ENCODE measurements around the gene VWA5B2.

The VWA5B2 gene

DNA sequence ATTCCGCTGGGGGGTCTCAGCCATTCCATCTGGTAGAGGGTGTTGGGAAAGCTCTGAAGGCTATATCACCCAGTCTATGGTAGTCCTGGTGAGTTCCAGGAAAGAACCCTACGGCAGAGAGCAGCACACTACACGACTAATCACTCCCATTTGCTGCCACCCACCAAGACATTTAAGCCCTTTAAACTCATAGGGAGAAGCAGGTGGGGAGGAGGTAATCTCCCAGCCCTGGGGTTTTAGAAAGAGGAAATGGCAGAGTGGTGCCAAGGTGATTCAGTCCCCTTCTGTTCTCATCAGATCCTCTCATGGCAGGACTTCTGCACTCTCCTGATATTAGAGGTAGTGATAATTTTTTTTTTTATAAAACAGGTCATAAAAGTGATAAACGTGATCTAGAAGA is 10.6 kb upstream of the VWA5B2 start:
- H3K9ac ChIP-seq (ENCODE audit: low read depth, low read length) = no peak overlapping the region
- H4K20me1 ChIP-seq (ENCODE audit: insufficient read depth, low read length) = no peaks in the 10 kb centered on the region
- H3K27me3 ChIP-seq (ENCODE audit: insufficient read depth, low read length, poor library complexity) = peaks cover 2% of the 10 kb centered on the region
- no peaks in the 10 kb centered on the region for H3K36me3 ChIP-seq (ENCODE audit: insufficient read depth, low read length)
- no peaks in the 10 kb centered on the region for H3K4me1 ChIP-seq (ENCODE audit: insufficient read depth, low read length)
- DNase-seq = no peak
- H2AFZ ChIP-seq (ENCODE audit: low read depth, low read length) = no peak overlapping the region
- ATAC-seq (ENCODE audit: insufficient read depth, low read depth) = no peak
- no peak overlapping the region for H3K4me2 ChIP-seq (ENCODE audit: insufficient read depth, low read length)
- H3K9me3 ChIP-seq (ENCODE audit: insufficient read depth, low read length, severe bottlenecking) = no peaks in the 10 kb centered on the region
- H3K27ac ChIP-seq (ENCODE audit: low read length) = no peak overlapping the region
- no peak overlapping the region for H3K4me3 ChIP-seq (ENCODE audit: low read depth in 1 of 2, low read length in 2 of 2)
- no peak for TF ChIP-seq EZH2 (IDR thresholded peaks at IDR 0.05; ENCODE audit: borderline replicate concordance, low read depth, low read length, severe bottlenecking)
- TF ChIP-seq, protein P1, sequence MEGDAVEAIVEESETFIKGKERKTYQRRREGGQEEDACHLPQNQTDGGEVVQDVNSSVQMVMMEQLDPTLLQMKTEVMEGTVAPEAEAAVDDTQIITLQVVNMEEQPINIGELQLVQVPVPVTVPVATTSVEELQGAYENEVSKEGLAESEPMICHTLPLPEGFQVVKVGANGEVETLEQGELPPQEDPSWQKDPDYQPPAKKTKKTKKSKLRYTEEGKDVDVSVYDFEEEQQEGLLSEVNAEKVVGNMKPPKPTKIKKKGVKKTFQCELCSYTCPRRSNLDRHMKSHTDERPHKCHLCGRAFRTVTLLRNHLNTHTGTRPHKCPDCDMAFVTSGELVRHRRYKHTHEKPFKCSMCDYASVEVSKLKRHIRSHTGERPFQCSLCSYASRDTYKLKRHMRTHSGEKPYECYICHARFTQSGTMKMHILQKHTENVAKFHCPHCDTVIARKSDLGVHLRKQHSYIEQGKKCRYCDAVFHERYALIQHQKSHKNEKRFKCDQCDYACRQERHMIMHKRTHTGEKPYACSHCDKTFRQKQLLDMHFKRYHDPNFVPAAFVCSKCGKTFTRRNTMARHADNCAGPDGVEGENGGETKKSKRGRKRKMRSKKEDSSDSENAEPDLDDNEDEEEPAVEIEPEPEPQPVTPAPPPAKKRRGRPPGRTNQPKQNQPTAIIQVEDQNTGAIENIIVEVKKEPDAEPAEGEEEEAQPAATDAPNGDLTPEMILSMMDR (IDR thresholded peaks at IDR 0.05; ENCODE audit: borderline replicate concordance, extremely low read depth, low read length, poor library complexity, severe bottlenecking) = no peak
- no peaks in the 10 kb centered on the region for H3K79me2 ChIP-seq (ENCODE audit: insufficient read depth, low read length)

DNA sequence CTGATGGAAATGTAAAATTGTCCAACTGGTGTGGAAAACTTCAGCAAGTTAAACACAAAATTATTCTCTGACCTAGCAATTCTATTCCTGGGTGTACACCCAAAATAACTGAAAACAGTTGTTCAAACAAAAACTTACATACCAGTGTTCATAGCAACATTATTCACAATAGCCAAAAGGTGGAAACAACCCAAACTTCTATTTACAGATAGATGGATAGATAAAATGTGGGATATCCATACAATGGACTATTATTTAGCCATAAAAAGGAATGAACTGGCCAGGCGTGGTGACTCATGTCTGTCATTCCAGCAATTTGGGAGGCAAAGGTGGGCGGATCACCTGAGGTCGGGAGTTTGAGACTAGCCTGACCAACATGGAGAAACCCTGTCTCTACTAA is 6.9 kb upstream of the VWA5B2 start:
- DNase-seq = no peak
- no peak for ATAC-seq (ENCODE audit: insufficient read depth, low read depth)
- Histone ChIP-seq H2AFZ (ENCODE audit: low read depth, low read length) (no peak overlapping the region), H3K79me2 (ENCODE audit: insufficient read depth, low read length) (no peaks in the 10 kb centered on the region), H3K27me3 (ENCODE audit: insufficient read depth, low read length, poor library complexity) (peaks cover 5% of the 10 kb centered on the region), H3K4me3 (ENCODE audit: low read depth in 1 of 2, low read length in 2 of 2) (no peak overlapping the region), H3K9ac (ENCODE audit: low read depth, low read length) (no peak overlapping the region), H4K20me1 (ENCODE audit: insufficient read depth, low read length) (no peaks in the 10 kb centered on the region; the same call in 1 of the 2 replicates), H3K27ac (ENCODE audit: low read length) (no peak overlapping the region), H3K9me3 (ENCODE audit: insufficient read depth, low read length, severe bottlenecking) (no peaks in the 10 kb centered on the region), H3K36me3 (ENCODE audit: insufficient read depth, low read length) (no peaks in the 10 kb centered on the region), H3K4me2 (ENCODE audit: insufficient read depth, low read length) (no peak overlapping the region), H3K4me1 (ENCODE audit: insufficient read depth, low read length) (no peaks in the 10 kb centered on the region)
- TF ChIP-seq, protein P1 (IDR thresholded peaks at IDR 0.05; ENCODE audit: borderline replicate concordance, extremely low read depth, low read length, poor library complexity, severe bottlenecking) = no peak
- no peak for TF ChIP-seq EZH2 (IDR thresholded peaks at IDR 0.05; ENCODE audit: borderline replicate concordance, low read depth, low read length, severe bottlenecking)

DNA sequence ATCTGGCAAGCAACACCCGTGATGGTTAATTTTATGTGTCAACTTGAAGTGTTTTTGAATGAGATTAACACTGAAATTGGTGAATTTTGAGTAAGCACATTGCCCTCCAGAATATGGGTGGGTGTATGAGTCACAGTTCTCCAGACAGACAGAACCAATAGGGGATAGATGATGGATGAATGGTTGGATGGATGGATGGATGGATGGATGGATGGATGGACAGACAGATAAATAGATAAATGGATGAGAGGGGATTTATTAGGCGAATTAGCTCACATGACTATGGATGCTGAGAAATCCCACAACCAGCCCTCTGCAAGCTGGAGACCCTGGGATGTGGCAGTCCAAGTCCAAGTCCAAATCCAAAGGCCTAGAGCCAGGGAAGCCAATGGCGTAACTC is 5.4 kb upstream of the VWA5B2 start:
- H3K4me1 ChIP-seq (ENCODE audit: insufficient read depth, low read length) = peaks cover 5% of the 10 kb centered on the region
- peaks cover 17% of the 10 kb centered on the region for H3K27me3 ChIP-seq (ENCODE audit: insufficient read depth, low read length, poor library complexity)
- no peaks in the 10 kb centered on the region for H3K79me2 ChIP-seq (ENCODE audit: insufficient read depth, low read length)
- no peak overlapping the region for H3K27ac ChIP-seq (ENCODE audit: low read length)
- TF ChIP-seq, protein P1 (IDR thresholded peaks at IDR 0.05; ENCODE audit: borderline replicate concordance, extremely low read depth, low read length, poor library complexity, severe bottlenecking) = no peak
- TF ChIP-seq EZH2 (IDR thresholded peaks at IDR 0.05; ENCODE audit: borderline replicate concordance, low read depth, low read length, severe bottlenecking) = no peak
- H3K4me3 ChIP-seq (ENCODE audit: low read depth in 1 of 2, low read length in 2 of 2) = no peak overlapping the region
- H3K4me2 ChIP-seq (ENCODE audit: insufficient read depth, low read length) = no peak overlapping the region
- ATAC-seq (ENCODE audit: insufficient read depth, low read depth) (no peak), DNase-seq (no peak)
- no peak overlapping the region for H3K9ac ChIP-seq (ENCODE audit: low read depth, low read length)
- H4K20me1 ChIP-seq (ENCODE audit: insufficient read depth, low read length) = peaks cover 8% of the 10 kb centered on the region; the same call in 1 of the 2 replicates
- no peak overlapping the region for H2AFZ ChIP-seq (ENCODE audit: low read depth, low read length)
- H3K9me3 ChIP-seq (ENCODE audit: insufficient read depth, low read length, severe bottlenecking) = no peaks in the 10 kb centered on the region
- H3K36me3 ChIP-seq (ENCODE audit: insufficient read depth, low read length) = no peaks in the 10 kb centered on the region

DNA sequence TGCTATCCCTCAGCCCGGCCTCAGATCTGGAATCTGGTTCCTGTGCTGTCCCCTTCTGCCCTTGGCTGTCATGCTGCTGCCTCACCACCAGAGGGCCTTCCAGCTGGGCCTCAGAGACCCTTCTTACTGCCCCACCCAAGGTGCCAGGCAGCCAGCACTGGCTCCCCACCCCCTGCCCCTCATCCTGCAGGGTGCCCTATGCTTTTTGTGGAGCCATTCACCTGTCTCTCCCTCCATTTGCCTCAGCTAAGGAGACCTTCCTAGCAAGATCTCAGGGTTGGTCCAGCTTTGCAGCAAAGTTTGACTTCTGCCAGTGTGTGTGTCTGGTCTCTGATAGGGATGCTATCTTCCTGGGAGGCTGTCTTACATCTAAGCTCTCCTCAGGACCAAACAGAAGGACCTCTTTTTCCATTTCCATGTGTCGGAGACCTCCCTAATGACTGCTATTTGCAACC is 1.9 kb upstream of the VWA5B2 start:
- H3K27me3 ChIP-seq (ENCODE audit: insufficient read depth, low read length, poor library complexity) = peaks cover 41% of the 10 kb centered on the region
- H3K4me1 ChIP-seq (ENCODE audit: insufficient read depth, low read length) = peaks cover 18% of the 10 kb centered on the region
- no peaks in the 10 kb centered on the region for H3K79me2 ChIP-seq (ENCODE audit: insufficient read depth, low read length)
- no peak overlapping the region for H3K4me2 ChIP-seq (ENCODE audit: insufficient read depth, low read length)
- DNase-seq (peak; percentile 63), ATAC-seq (ENCODE audit: insufficient read depth, low read depth) (peak; percentile 58)
- H3K27ac ChIP-seq (ENCODE audit: low read length) = no peak overlapping the region
- no peaks in the 10 kb centered on the region for H3K9me3 ChIP-seq (ENCODE audit: insufficient read depth, low read length, severe bottlenecking)
- no peak overlapping the region for H2AFZ ChIP-seq (ENCODE audit: low read depth, low read length)
- TF ChIP-seq, protein P1 (IDR thresholded peaks at IDR 0.05; ENCODE audit: borderline replicate concordance, extremely low read depth, low read length, poor library complexity, severe bottlenecking) = peak; percentile 86
- no peak for TF ChIP-seq EZH2 (IDR thresholded peaks at IDR 0.05; ENCODE audit: borderline replicate concordance, low read depth, low read length, severe bottlenecking)
- H3K36me3 ChIP-seq (ENCODE audit: insufficient read depth, low read length) = no peaks in the 10 kb centered on the region
- no peak overlapping the region for H3K4me3 ChIP-seq (ENCODE audit: low read depth in 1 of 2, low read length in 2 of 2)
- no peak overlapping the region for H3K9ac ChIP-seq (ENCODE audit: low read depth, low read length)
- peaks cover 8% of the 10 kb centered on the region; the same call in 1 of the 2 replicates for H4K20me1 ChIP-seq (ENCODE audit: insufficient read depth, low read length)
